Caco-2 (cell line): ENCODE results near the gene CHADL. TPM values are rescaled to one million over a fixed set of nuclear protein-coding genes. Genes with fewer than 3 reads are reported as not detected.

Experiments used
- BruUV-seq: library from RNA; stranded (reverse); fragments of 400-500 nt; replicated peaks from 2 replicates; lab custom pipeline; 2021; lab: Mats Ljungman, UMichigan
- CTCF ChIA-PET: fragments of 300-600 bp; sonication (Branson Sonifier 250); formaldehyde crosslinking; loops from one replicate; lab custom pipeline; 2022; ENCODE audit warnings: antibody characterized with exemption; lab: Charles Lee
- POLR2A ChIA-PET: fragments of 300-600 bp; sonication (Branson Sonifier 250); formaldehyde crosslinking; loops from one replicate; lab custom pipeline; 2022; ENCODE audit warnings: antibody characterized with exemption; lab: Charles Lee
- DNase-seq, 2 experiments: peaks; one replicate each; pipeline versions ENCODE4 v3.0.0 to v3.0.0-alpha.2; 2020 to 2022
- H3K27me3 ChIP-seq: replicated peaks from 2 replicates; pipeline ENCODE4 v1.6.0; 2011; ENCODE audit warnings: low read length; ENCODE audit not compliant: control insufficient read depth, insufficient read depth
- H3K36me3 ChIP-seq: 2 replicates; pipeline ENCODE4 v1.5.1; 2011; ENCODE audit warnings: low read length; ENCODE audit not compliant: control insufficient read depth, insufficient read depth
- H3K4me1 ChIP-seq: fragments of 250-450 bp; sonication (Bioruptor Pico); 2 replicates; pipeline ENCODE4 v1.5.1; 2020; ENCODE audit warnings: mild to moderate bottlenecking
- H3K4me3 ChIP-seq: 2 replicates; pipeline ENCODE4 v1.5.1; 2011; ENCODE audit warnings: low read depth, mild to moderate bottlenecking, control low read depth, low read length
- H3K9me3 ChIP-seq: fragments of 250-450 bp; sonication (Bioruptor Pico); 2 replicates; pipeline ENCODE4 v1.5.1; 2020; ENCODE audit warnings: mild to moderate bottlenecking, moderate library complexity
- H3K27ac Mint-ChIP-seq: one replicate; pipeline ENCODE4 v1.8.0; 2022; ENCODE audit warnings: mixed read lengths; ENCODE audit not compliant: unreplicated experiment
- H3K27me3 Mint-ChIP-seq: one replicate; pipeline ENCODE4 v1.8.0; 2022; ENCODE audit warnings: mixed read lengths; ENCODE audit not compliant: insufficient read depth, unreplicated experiment
- H3K36me3 Mint-ChIP-seq: one replicate; pipeline ENCODE4 v1.8.0; 2022; ENCODE audit warnings: mild to moderate bottlenecking, mixed read lengths; ENCODE audit not compliant: insufficient read depth, unreplicated experiment
- H3K4me1 Mint-ChIP-seq: one replicate; pipeline ENCODE4 v1.8.0; 2022; ENCODE audit warnings: low read depth, mixed read lengths; ENCODE audit not compliant: unreplicated experiment
- H3K4me3 Mint-ChIP-seq: one replicate; pipeline ENCODE4 v1.8.0; 2022; ENCODE audit warnings: mild to moderate bottlenecking, moderate library complexity, mixed read lengths; ENCODE audit not compliant: unreplicated experiment
- H3K9me3 Mint-ChIP-seq: one replicate; pipeline ENCODE4 v1.8.0; 2022; ENCODE audit warnings: mixed read lengths; ENCODE audit not compliant: unreplicated experiment
- CTCF ChIP-seq, 2 experiments: fragments of 200-600 bp in 1 of 2; IDR thresholded peaks; 1 replicate in 1 of 2; 2 replicates in 1 of 2; pipeline versions ENCODE4 v1.5.1 to v1.8.0; 2011 to 2022; ENCODE audit warnings: antibody characterized with exemption in 1 of 2, control low read depth in 1 of 2, inconsistent platforms in 1 of 2, low read depth in 1 of 2, low read length in 1 of 2, mild to moderate bottlenecking in 1 of 2, moderate library complexity in 1 of 2; ENCODE audit not compliant: insufficient read depth in 1 of 2, severe bottlenecking in 1 of 2, unreplicated experiment in 1 of 2
- intact Hi-C: fragments of 100-400 bp; cut with micrococcal nuclease; formaldehyde crosslinking; loops from one replicate; pipeline ENCODE4 v1.10.0; 2022; ENCODE audit not compliant: unreplicated experiment
- total RNA-seq: library from RNA; stranded (reverse); gene quantifications from 2 replicates; pipeline ENCODE4 v1.2.3, GENCODE V29; 2022

The CHADL gene
- total RNA-seq, 1 experiment from 2014 or later: 0.32 TPM

DNA sequence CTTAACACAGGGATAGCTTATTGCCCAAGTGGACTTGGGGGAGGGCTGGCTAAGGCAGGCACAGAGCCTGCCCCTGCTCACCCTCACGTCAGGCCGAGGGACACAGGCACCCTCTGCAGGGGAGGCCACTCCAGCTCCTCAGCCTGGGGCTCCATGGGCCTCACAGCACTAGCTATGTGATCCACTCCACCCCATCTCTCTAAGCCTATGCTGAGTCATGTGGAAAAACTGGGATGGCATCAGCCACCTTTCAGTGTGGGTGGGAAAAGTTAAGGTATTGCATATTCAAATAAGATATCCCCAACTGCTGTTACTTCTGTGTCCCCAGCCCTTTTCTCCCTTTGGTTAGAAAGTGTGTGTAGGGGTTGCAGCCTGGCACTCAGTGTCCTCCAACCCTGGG is 23.0 kb upstream of the CHADL start:
- Histone ChIP-seq H3K4me3 (no peak overlapping the region), H3K9me3 (no peaks in the 10 kb centered on the region), H3K27me3 (no peaks in the 10 kb centered on the region), H3K4me1 (no peaks in the 10 kb centered on the region), H3K36me3 (peaks cover 1% of the 10 kb centered on the region)
- no TSS peak for BruUV-seq
- Mint-ChIP-seq H3K9me3 (no peaks in the 10 kb centered on the region), H3K4me1 (no peaks in the 10 kb centered on the region), H3K27me3 (no peaks in the 10 kb centered on the region), H3K27ac (no peak overlapping the region), H3K4me3 (no peak overlapping the region), H3K36me3 (peaks cover 57% of the 10 kb centered on the region)
- CTCF ChIA-PET: interaction anchor here (0.6 kb wide), 1 partner anchor 1397 kb away, joined by 3 read pairs; no protein-coding TSS in a partner anchor
- DNase-seq: no peak
- intact Hi-C loops: no loop called here
- POLR2A ChIA-PET: no interaction called here
- no peak for TF ChIP-seq CTCF (IDR thresholded peaks at IDR 0.05; ENCODE audit: insufficient read depth in 1 of 2, low read depth in 1 of 2, low read length in 1 of 2, severe bottlenecking in 1 of 2, unreplicated experiment in 1 of 2)

DNA sequence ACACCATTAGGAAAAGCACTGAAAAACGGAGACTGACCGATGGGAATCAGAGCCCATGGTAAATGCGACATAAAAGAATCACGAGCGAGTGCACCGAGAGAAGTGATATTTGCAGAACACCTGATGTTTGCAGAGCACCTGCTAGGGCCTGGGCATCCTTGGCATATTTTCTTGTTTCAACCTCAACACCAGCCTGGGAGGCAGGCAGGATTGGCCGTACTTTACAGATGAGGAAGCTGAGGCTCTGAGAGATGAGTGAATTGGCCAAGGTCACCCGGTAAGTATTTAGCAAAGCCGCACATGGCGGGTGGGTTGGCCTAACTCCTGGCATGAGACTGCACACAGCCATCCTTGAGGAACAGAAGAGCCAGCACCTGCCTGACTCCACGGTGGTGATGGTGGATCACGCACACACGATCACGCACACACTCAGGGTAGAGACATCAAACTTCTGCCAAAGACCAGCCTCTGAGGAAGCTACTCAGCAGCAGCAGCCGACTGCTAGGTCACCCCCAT is 21.6 kb upstream of the CHADL start:
- Mint-ChIP-seq H3K4me1 (no peaks in the 10 kb centered on the region), H3K27ac (no peak overlapping the region), H3K36me3 (peaks cover 53% of the 10 kb centered on the region), H3K9me3 (no peaks in the 10 kb centered on the region), H3K4me3 (no peak overlapping the region), H3K27me3 (no peaks in the 10 kb centered on the region)
- BruUV-seq: no TSS peak
- Histone ChIP-seq H3K4me3 (no peak overlapping the region), H3K36me3 (peaks cover 1% of the 10 kb centered on the region), H3K27me3 (no peaks in the 10 kb centered on the region), H3K4me1 (no peaks in the 10 kb centered on the region), H3K9me3 (no peaks in the 10 kb centered on the region)
- ChIA-PET POLR2A (no interaction called here), CTCF (no interaction called here)
- intact Hi-C loops: no loop called here
- DNase-seq: no peak
- no peak for TF ChIP-seq CTCF (IDR thresholded peaks at IDR 0.05; ENCODE audit: insufficient read depth in 1 of 2, low read depth in 1 of 2, low read length in 1 of 2, severe bottlenecking in 1 of 2, unreplicated experiment in 1 of 2)

- DNase-seq: no peak
- peaks cover 53% of the 10 kb centered on the region for H3K36me3 Mint-ChIP-seq
- H3K27me3 Mint-ChIP-seq: no peaks in the 10 kb centered on the region
- no peak overlapping the region for H3K4me3 Mint-ChIP-seq
- Histone ChIP-seq H3K27me3 (no peaks in the 10 kb centered on the region), H3K9me3 (no peaks in the 10 kb centered on the region), H3K4me3 (no peak overlapping the region), H3K36me3 (peaks cover 2% of the 10 kb centered on the region), H3K4me1 (no peaks in the 10 kb centered on the region)
- no TSS peak for BruUV-seq
- H3K4me1 Mint-ChIP-seq: no peaks in the 10 kb centered on the region
- ChIA-PET POLR2A (interaction anchor here (0.5 kb wide), 1 partner anchor 25 kb away, joined by 3 read pairs; no protein-coding TSS in a partner anchor), CTCF (no interaction called here)
- H3K27ac Mint-ChIP-seq: no peak overlapping the region
- no peaks in the 10 kb centered on the region for H3K9me3 Mint-ChIP-seq
- intact Hi-C loops: no loop called here
- TF ChIP-seq CTCF (IDR thresholded peaks at IDR 0.05; ENCODE audit: insufficient read depth in 1 of 2, low read depth in 1 of 2, low read length in 1 of 2, severe bottlenecking in 1 of 2, unreplicated experiment in 1 of 2): no peak
Measured at GRCh38 chr22:41261541-41262249, 21.0 kb upstream of the CHADL start.
